ENCODE measurements around the gene USP13. TPM values are rescaled to one million over a fixed set of nuclear protein-coding genes. Genes with fewer than 3 reads are reported as not detected.

The USP13 gene
- total and polyA plus RNA-seq, 2 of the 13 experiments (the other 11 are each of a cell fraction or from before 2014, with no cell fraction given): 15.9 to 36.7 TPM

DNA sequence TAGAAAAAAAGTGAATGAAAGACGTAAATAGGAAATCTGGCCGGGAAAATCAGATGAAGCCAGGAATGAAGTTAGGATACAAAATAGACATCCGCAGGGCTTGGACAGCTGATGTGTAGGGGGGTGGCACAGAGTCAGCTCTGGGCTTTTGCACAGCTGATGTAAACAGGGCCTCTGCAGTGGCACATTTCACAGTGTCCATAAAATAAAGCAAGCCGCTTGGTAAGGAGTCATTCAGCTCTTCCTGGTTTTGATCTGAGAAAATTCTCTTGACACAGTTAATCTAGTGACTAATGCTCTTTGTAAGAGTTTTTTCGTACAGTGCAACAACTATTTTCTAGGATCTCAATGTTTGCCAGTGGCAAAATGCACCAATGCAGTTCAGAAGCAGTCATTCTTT is 153.3 kb downstream of the USP13 start:
- POLR2A ChIA-PET: no interaction called here
- Histone ChIP-seq H3K9ac (ENCODE audit: insufficient read depth, low read depth, low read length) (no peak overlapping the region), H3K36me3 (replicated peaks in 1 of 2; ENCODE audit: control insufficient read depth in 1 of 2, insufficient read depth in 2 of 2, low read length in 2 of 2) (no peaks in the 10 kb centered on the region), H3K4me1 (ENCODE audit: insufficient read depth, low read length) (peaks cover 13% of the 10 kb centered on the region), H3K27me3 (ENCODE audit: control insufficient read depth in 1 of 2, insufficient read depth in 2 of 2, low read length in 2 of 2) (0 out of 5 replicates have a peak, but pooled peaks cover 0 to 3% of the 10 kb centered on the region in 2 experiments), H3K79me2 (ENCODE audit: insufficient read depth, low read length) (no peaks in the 10 kb centered on the region), H3K4me2 (ENCODE audit: low read depth, low read length) (no peak overlapping the region), H4K20me1 (ENCODE audit: insufficient read depth, low read length) (no peaks in the 10 kb centered on the region), H3K4me3 (replicated peaks in 1 of 3; ENCODE audit: insufficient read depth in 1 of 3, low read depth in 2 of 3, low read length in 3 of 3) (no peak overlapping the region), H3K9me3 (ENCODE audit: low read length) (no peaks in the 10 kb centered on the region), H2AFZ (ENCODE audit: low read length) (no peak overlapping the region), H3K27ac (ENCODE audit: extremely low read length, insufficient read depth, low read length) (no peak overlapping the region)
- CTCF ChIA-PET (ENCODE audit: low intra/inter-chr PET ratio, low total read pairs): no interaction called here
- no peak for ATAC-seq
- TF ChIP-seq ZNF781 (CRISPR knock-in tag; IDR thresholded peaks at IDR 0.05; ENCODE audit: borderline replicate concordance, not compliant biosample characterization) (no peak), NKX3-1 (CRISPR knock-in tag; IDR thresholded peaks at IDR 0.05) (no peak), ZBTB20 (CRISPR knock-in tag; IDR thresholded peaks at IDR 0.05; ENCODE audit: borderline replicate concordance, low read depth) (no peak), U2AF2 (IDR thresholded peaks at IDR 0.05; ENCODE audit: low read depth, low read length) (no peak), SALL1 (CRISPR knock-in tag; IDR thresholded peaks at IDR 0.05) (no peak), ZNF263 (CRISPR knock-in tag; IDR thresholded peaks at IDR 0.05) (no peak), POGZ (CRISPR knock-in tag; IDR thresholded peaks at IDR 0.05) (no peak)
- TF ChIP-seq, protein P1, sequence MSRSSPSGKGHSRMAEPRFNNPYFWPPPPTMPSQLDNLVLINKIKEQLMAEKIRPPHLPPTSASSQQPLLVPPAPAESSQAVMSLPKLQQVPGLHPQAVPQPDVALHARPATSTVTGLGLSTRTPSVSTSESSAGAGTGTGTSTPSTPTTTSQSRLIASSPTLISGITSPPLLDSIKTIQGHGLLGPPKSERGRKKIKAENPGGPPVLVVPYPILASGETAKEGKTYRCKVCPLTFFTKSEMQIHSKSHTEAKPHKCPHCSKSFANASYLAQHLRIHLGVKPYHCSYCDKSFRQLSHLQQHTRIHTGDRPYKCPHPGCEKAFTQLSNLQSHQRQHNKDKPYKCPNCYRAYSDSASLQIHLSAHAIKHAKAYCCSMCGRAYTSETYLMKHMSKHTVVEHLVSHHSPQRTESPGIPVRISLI (CRISPR knock-in tag; IDR thresholded peaks at IDR 0.05; ENCODE audit: borderline replicate concordance): no peak
- intact Hi-C loops (cut with micrococcal nuclease; ENCODE audit: unreplicated experiment): no loop called here
- DNase-seq (ENCODE audit: low spot score): no peak
- FAIRE-seq: no peak
- whole genome bisulfite sequencing (ENCODE audit: low lambda C conversion rate): 47% methylated on average over 5 of the region's 5 CpGs
- no TSS peak for BruUV-seq (replicated peaks)
- in situ Hi-C loops (cut with HindIII; ENCODE audit: extremely low pct_ligation_motif_present, low pct_unique_long_range_greater_than_20kb): loop anchor here (25.0 kb wide), 1 partner anchor 781 kb away; no protein-coding TSS in a partner anchor

- 78% methylated on average over 14 of the region's 14 CpGs for WGBS (ENCODE audit: low lambda C conversion rate)
- no peak overlapping the region for H3K27ac ChIP-seq (ENCODE audit: extremely low read length, insufficient read depth, low read length)
- no TSS peak for BruUV-seq (replicated peaks)
- POLR2A ChIA-PET: no interaction called here
- DNase-seq (ENCODE audit: low spot score) (no peak), ATAC-seq (no peak), FAIRE-seq (no peak)
- in situ Hi-C loops (cut with HindIII; ENCODE audit: extremely low pct_ligation_motif_present, low pct_unique_long_range_greater_than_20kb) (loop anchor here (25.0 kb wide), 1 partner anchor 780 kb away; no protein-coding TSS in a partner anchor), intact Hi-C loops (cut with micrococcal nuclease; ENCODE audit: unreplicated experiment) (no loop called here)
- H3K9me3 ChIP-seq (ENCODE audit: low read length): no peaks in the 10 kb centered on the region
- H3K4me3 ChIP-seq (replicated peaks in 1 of 3; ENCODE audit: insufficient read depth in 1 of 3, low read depth in 2 of 3, low read length in 3 of 3): no peak overlapping the region
- no peaks in the 10 kb centered on the region for H3K79me2 ChIP-seq (ENCODE audit: insufficient read depth, low read length)
- H3K9ac ChIP-seq (ENCODE audit: insufficient read depth, low read depth, low read length): no peak overlapping the region
- no peaks in the 10 kb centered on the region for H3K36me3 ChIP-seq (replicated peaks in 1 of 2; ENCODE audit: control insufficient read depth in 1 of 2, insufficient read depth in 2 of 2, low read length in 2 of 2)
- 0 out of 5 replicates have a peak, but pooled peaks cover 0 to 3% of the 10 kb centered on the region in 2 experiments for H3K27me3 ChIP-seq (ENCODE audit: control insufficient read depth in 1 of 2, insufficient read depth in 2 of 2, low read length in 2 of 2)
- peaks cover 19% of the 10 kb centered on the region for H3K4me1 ChIP-seq (ENCODE audit: insufficient read depth, low read length)
- H2AFZ ChIP-seq (ENCODE audit: low read length): no peak overlapping the region
- H4K20me1 ChIP-seq (ENCODE audit: insufficient read depth, low read length): no peaks in the 10 kb centered on the region
- H3K4me2 ChIP-seq (ENCODE audit: low read depth, low read length): no peak overlapping the region
- CTCF ChIA-PET (ENCODE audit: low intra/inter-chr PET ratio, low total read pairs): no interaction called here
- TF ChIP-seq, protein P2, sequence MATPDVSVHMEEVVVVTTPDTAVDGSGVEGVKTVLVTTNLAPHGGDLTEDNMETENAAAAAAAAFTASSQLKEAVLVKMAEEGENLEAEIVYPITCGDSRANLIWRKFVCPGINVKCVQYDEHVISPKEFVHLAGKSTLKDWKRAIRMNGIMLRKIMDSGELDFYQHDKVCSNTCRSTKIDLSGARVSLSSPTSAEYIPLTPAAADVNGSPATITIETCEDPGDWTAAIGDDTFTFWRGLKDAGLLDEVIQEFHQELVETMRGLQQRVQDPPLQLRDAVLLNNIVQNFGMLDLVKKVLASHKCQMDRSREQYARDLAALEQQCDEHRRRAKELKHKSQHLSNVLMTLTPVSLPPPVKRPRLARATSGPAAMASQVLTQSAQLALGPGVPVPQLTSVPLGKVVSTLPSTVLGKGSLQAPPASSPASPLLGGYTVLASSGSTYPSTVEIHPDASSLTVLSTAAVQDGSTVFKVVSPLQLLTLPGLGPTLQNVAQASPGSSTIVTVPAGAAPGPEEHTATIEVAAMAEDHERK (CRISPR knock-in tag; IDR thresholded peaks at IDR 0.05; ENCODE audit: low read depth): no peak
- TF ChIP-seq AKAP8 (CRISPR knock-in tag; IDR thresholded peaks at IDR 0.05) (no peak), HHEX (CRISPR knock-in tag; IDR thresholded peaks at IDR 0.05) (no peak), NONO (IDR thresholded peaks at IDR 0.05) (no peak), NONO (CRISPR knock-in tag; conservative IDR thresholded peaks at IDR 0.05) (no peak), GTF3A (CRISPR knock-in tag; conservative IDR thresholded peaks at IDR 0.05) (no peak), ZFP62 (CRISPR knock-in tag; IDR thresholded peaks at IDR 0.05) (no peak)
Measured at GRCh38 chr3:179807588-179807987, 154.7 kb downstream of the USP13 start.

Data from HepG2 (cell line).